Ovary (tissue), 3 donors: ENCODE results near the gene HMG20B.

Source experiments
- CTCF ChIP-seq, 3 donors: fragments of 450-650 bp in 2 of 3; fragments of 200-600 bp in 1 of 3; IDR thresholded peaks; one replicate each; pipeline versions ENCODE4 v1.5.1 to v1.8.0; 2016 to 2022; ENCODE audit warnings: antibody characterized with exemption in 3 of 3, mild to moderate bottlenecking in 1 of 3
- EP300 ChIP-seq: sonication (generic); formaldehyde crosslinking; IDR thresholded peaks from one replicate; pipeline ENCODE4 v1.6.1; 2017; ENCODE audit warnings: antibody characterized with exemption
- POLR2A ChIP-seq: fragments of 450-650 bp; IDR thresholded peaks from one replicate; pipeline ENCODE4 v1.6.1; 2017; ENCODE audit warnings: antibody characterized with exemption, mild to moderate bottlenecking, moderate library complexity
- donor health status: DM: no; HTN: no; CAD: no.

DNA sequence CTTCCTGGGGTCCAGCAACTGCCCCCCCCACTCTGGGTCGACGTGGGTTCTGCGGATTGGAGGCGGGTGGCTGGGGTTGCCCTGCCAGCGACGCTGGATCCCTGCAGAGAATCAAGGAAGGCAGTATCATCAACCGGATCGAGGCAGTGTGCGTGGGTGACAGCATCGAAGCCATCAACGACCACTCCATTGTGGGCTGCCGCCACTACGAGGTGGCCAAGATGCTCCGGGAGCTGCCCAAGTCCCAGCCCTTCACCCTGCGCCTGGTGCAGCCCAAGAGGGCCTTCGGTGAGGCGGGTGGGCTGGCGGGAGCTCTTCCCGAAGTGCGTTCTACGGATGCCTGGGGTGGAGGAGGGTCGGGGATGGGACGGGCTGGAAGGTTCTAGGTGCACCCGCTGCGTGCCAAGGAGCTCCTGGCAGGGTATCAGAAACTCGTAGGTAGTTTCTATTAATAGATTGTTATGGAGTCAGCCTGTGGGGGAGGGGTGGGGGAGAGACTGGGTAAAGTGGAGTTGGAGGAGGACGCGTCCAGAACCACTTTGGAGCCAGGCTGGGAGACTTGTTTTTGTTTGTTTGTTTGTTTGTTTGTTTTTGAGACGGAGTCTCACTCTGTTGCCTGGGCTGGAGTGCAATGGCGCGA lies 14.1 kb downstream of the HMG20B start:
- no peak for TF ChIP-seq POLR2A
- no peak for TF ChIP-seq CTCF (IDR thresholded peaks at IDR 0.05)
- TF ChIP-seq EP300 = no peak
